Upper lobe of left lung (tissue), 4 donors: ENCODE measurements around the gene DNAH1.

Experiments
- EP300 ChIP-seq, 4 donors: sonication (generic); formaldehyde crosslinking; IDR thresholded peaks; one replicate each; pipeline ENCODE4 v1.5.1; 2017; ENCODE audit warnings: antibody characterized with exemption in 4 of 4, control low read depth in 2 of 4
- POLR2A ChIP-seq, 4 donors: fragments of 450-650 bp; IDR thresholded peaks; one replicate each; pipeline ENCODE4 v1.5.1; 2016 to 2017; ENCODE audit warnings: antibody characterized with exemption in 4 of 4, mild to moderate bottlenecking in 2 of 4
- POLR2AphosphoS5 ChIP-seq, 2 donors: sonication (generic); formaldehyde crosslinking; IDR thresholded peaks; one replicate each; pipeline ENCODE4 v1.5.1; 2017; ENCODE audit warnings: antibody characterized with exemption in 2 of 2
- TF ChIP-seq, protein P1 (sequence below), 6 experiments: fragments of 450-650 bp in 4 of 6; fragments of 200-600 bp in 2 of 6; sonication (generic) in 2 of 6; IDR thresholded peaks; one replicate each; pipeline ENCODE4 v1.5.1; 2016 to 2019; ENCODE audit warnings: antibody characterized with exemption in 6 of 6

DNA sequence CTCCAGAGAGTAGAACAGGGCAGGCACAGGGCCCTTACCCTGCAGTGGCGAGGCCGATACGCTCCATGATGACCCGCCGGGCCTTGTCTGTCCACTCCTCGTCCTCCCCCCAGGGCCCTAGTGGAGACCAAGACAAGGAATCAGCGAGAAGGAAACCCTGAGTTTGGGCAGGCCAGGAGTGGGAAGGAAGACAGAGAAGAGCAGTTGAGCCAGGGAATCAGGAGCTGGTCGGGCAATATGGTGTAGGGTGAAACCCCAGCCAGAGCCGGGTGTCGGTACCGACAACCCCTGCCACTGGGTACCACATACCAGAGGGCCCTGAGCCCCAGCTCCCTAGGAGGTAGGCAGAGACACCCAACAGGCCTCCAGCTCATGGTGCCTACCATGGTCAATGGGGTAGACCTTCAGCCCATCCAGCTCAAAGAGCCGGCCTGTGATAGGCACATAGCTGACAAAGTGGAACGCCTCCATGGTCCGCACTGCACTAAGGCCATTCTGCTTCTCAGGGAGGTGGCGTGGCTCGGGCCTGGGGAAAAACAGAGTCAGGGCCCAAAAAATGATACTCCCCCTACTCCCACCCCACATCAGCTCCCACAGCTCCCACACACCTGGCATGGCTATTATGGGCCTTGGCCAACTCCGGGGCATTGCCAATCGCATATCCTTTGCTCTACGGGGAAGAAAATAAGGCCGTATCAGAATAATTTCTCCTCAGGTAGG lies 90.8 kb downstream of the DNAH1 start:
- TF ChIP-seq, protein P1, sequence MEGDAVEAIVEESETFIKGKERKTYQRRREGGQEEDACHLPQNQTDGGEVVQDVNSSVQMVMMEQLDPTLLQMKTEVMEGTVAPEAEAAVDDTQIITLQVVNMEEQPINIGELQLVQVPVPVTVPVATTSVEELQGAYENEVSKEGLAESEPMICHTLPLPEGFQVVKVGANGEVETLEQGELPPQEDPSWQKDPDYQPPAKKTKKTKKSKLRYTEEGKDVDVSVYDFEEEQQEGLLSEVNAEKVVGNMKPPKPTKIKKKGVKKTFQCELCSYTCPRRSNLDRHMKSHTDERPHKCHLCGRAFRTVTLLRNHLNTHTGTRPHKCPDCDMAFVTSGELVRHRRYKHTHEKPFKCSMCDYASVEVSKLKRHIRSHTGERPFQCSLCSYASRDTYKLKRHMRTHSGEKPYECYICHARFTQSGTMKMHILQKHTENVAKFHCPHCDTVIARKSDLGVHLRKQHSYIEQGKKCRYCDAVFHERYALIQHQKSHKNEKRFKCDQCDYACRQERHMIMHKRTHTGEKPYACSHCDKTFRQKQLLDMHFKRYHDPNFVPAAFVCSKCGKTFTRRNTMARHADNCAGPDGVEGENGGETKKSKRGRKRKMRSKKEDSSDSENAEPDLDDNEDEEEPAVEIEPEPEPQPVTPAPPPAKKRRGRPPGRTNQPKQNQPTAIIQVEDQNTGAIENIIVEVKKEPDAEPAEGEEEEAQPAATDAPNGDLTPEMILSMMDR (IDR thresholded peaks at IDR 0.05): no peak
- TF ChIP-seq POLR2A (IDR thresholded peaks at IDR 0.05): no peak
- no peak for TF ChIP-seq POLR2AphosphoS5 (IDR thresholded peaks at IDR 0.05)
- TF ChIP-seq EP300 (IDR thresholded peaks at IDR 0.05): no peak
